DOHH2 (cell line): ENCODE results near the gene GADD45A.

Experiments used
- CTCF ChIP-seq: fragments of 200-600 bp; sonication (generic); IDR thresholded peaks from one replicate; pipeline ENCODE4 v1.5.1; 2014; ENCODE audit warnings: antibody characterized with exemption, mild to moderate bottlenecking, low read depth, low read length; ENCODE audit not compliant: poor library complexity, severe bottlenecking
- EZH2phosphoT487 ChIP-seq: fragments of 200-600 bp; sonication (generic); IDR thresholded peaks from 2 replicates; pipeline ENCODE4 v1.6.1; 2017; ENCODE audit warnings: borderline replicate concordance, mild to moderate bottlenecking, antibody characterized with exemption, low read length, moderate library complexity, mixed read lengths

- TF ChIP-seq CTCF: no peak
- TF ChIP-seq EZH2phosphoT487: no peak
Measured at GRCh38 chr1:67708606-67709005, 23.6 kb downstream of the GADD45A start.
